ENCODE measurements around the gene MED16. TPM values are rescaled to one million over a fixed set of nuclear protein-coding genes. Genes with fewer than 3 reads are reported as not detected.

The MED16 gene
- total RNA-seq, 1 experiment from 2014 or later: 83.1 TPM

- Mint-ChIP-seq H3K27ac (no peak overlapping the region), H3K9me3 (peaks cover 0 to 3% of the 10 kb centered on the region in 2 experiments; a peak in 1 of 5 replicates), H3K27me3 (ENCODE audit: low read depth) (peaks cover 33% of the 10 kb centered on the region), H3K4me1 (peaks cover 0 to 13% of the 10 kb centered on the region in 2 experiments; a peak in 2 of 4 replicates), H3K36me3 (ENCODE audit: insufficient read depth in 1 of 3, low read depth in 3 of 3) (peaks cover 0 to 12% (median 5%) of the 10 kb centered on the region in 3 experiments; a peak in 3 of 7 replicates), H3K4me3 (peak overlapping the region; percentile 75 to 87)
- peak overlapping the region; percentile 65; the same call in 1 of the 2 replicates for H3K14ac ChIP-seq (ENCODE audit: insufficient read depth, low read length)
- H2AK5ac ChIP-seq (ENCODE audit: insufficient read length, low read length): no peak overlapping the region
- H2BK12ac ChIP-seq (ENCODE audit: insufficient read length, low read depth, low read length): no peak overlapping the region
- H3K79me2 ChIP-seq (ENCODE audit: insufficient read depth, low read length): peaks cover 5% of the 10 kb centered on the region; the same call in 1 of the 2 replicates
- H2BK15ac ChIP-seq (ENCODE audit: low read depth, low read length): no peak overlapping the region
- no peak overlapping the region for H2AFZ ChIP-seq (ENCODE audit: low read length)
- no peaks in the 10 kb centered on the region for H4K20me1 ChIP-seq (ENCODE audit: control insufficient read depth, insufficient read depth, insufficient read length)
- H4K5ac ChIP-seq (ENCODE audit: insufficient read length, low read depth, low read length): no peak overlapping the region
- no peak overlapping the region for H3K56ac ChIP-seq (ENCODE audit: insufficient read length, low read depth, low read length)
- no peak overlapping the region for H4K8ac ChIP-seq (replicated peaks; ENCODE audit: insufficient read length, low read depth, low read length)
- H3T11ph ChIP-seq (ENCODE audit: low read length): no peak overlapping the region
- no peak for TF ChIP-seq CTCF (conservative IDR thresholded peaks at IDR 0.05)
- H3K27ac ChIP-seq (ENCODE audit: insufficient read length, low read depth, low read length): no peak overlapping the region
- no peaks in the 10 kb centered on the region; the same call in 1 of the 2 replicates for H3K27me3 ChIP-seq (ENCODE audit: insufficient read depth, low read length)
- no peak overlapping the region for H3K4ac ChIP-seq (ENCODE audit: low read depth, low read length)
- H2BK5ac ChIP-seq (ENCODE audit: insufficient read length, low read length): no peak overlapping the region
- no peak overlapping the region for H3K18ac ChIP-seq (ENCODE audit: insufficient read length, low read depth, low read length)
- no peaks in the 10 kb centered on the region for H3K9me3 ChIP-seq (ENCODE audit: control insufficient read depth, low read depth, low read length)
- peak overlapping the region; percentile 42 for H3K4me2 ChIP-seq (ENCODE audit: insufficient read depth, insufficient read length, low read length)
- H3K23me2 ChIP-seq (ENCODE audit: insufficient read length, low read depth, low read length, poor library complexity, severe bottlenecking): peaks cover 16% of the 10 kb centered on the region
- no peaks in the 10 kb centered on the region for H3K4me1 ChIP-seq (ENCODE audit: insufficient read depth, low read length)
- H4K91ac ChIP-seq (ENCODE audit: insufficient read length, low read depth, low read length): no peak overlapping the region
- H2BK20ac ChIP-seq (ENCODE audit: low read depth, low read length, poor library complexity, severe bottlenecking): no peak overlapping the region
- no peak overlapping the region for H3K9ac ChIP-seq (ENCODE audit: extremely low read depth, insufficient read length, low read length)
- no CpG with 5 or more reads among the region's 69 CpGs for WGBS (ENCODE audit: extremely low coverage, insufficient read length, low lambda C conversion rate)
- DNase-seq: no peak
- no peak overlapping the region for H2BK120ac ChIP-seq (ENCODE audit: low read depth, low read length, poor library complexity, severe bottlenecking)
- no peak overlapping the region for H3K23ac ChIP-seq (ENCODE audit: insufficient read length, low read depth, low read length)
- H3K79me1 ChIP-seq (ENCODE audit: insufficient read depth, low read depth, low read length, poor library complexity, severe bottlenecking): peaks cover 5% of the 10 kb centered on the region
These were observed 19.4 kb upstream of the MED16 start for GRCh38 chr19:912181-913079.

All from H9 (cell line).